UCSD-AML1 (cell line): ENCODE measurements around the gene DRC3.

ENCODE experiments used
- DNase-seq: peaks from one replicate; lab custom pipeline; 2025; ENCODE audit not compliant: unreplicated experiment; lab: John Stamatoyannopoulos, UW

DRC3 gene

DNA sequence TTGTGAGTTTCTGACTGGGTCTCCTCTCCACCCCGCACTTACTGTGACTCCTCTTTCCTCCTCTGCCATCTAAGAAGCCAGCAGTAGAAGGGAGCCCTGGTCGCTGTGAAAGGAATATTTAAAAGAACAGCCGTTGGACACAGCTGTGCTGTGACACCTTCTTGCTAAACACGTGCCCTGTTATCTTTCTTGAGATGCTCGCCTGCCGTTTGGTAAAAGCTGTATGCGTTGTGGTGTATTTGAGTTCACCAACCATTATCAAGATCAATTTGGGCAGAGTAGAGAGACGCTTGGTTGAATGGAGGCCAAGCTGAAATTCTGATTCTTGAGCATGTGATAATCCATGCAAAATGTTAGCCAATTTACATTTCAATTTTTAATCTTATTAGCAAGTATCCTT lies 70.3 kb downstream of the DRC3 start:
- DNase-seq, result no peak

DNA sequence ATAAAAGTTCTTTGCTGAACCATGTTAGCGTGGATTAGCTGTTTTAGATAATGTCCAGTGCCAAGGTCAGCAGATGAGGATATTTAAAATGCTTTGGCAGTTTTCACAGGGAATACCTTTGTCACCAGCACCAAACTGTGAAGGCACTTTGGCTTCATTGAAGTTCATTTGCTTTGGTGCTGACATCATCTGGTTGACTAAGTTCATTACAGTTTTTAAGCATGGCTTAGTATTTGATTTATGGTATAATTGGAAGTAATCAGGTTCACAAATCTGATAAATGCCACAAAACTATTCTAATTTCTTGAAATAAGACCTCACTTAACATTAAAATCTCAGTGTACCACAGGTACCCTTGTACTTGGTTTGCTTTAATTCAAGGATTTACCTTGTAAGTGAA lies 70.8 kb downstream of the DRC3 start:
- no peak for DNase-seq

DNA sequence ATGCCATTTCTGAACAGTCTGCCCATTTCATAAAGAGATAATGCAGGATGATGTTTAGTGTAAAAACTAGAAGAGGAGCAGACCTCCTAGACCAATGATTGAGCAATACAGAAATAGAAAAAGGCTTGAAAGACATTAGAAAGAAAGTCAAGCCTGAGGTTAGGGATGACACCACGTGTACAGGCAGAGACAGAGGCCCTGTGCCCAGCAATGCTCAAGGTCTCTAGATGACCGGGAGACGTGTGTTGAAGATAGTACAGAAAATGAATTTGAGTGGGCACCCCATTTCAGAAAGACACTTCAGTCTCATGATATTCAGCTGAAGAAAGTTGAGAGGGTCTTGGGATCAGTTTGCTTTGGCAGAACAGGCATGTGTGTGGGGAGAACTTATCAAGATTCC lies 71.9 kb downstream of the DRC3 start:
- DNase-seq, result no peak

- no peak for DNase-seq
These were observed 73.2 kb downstream of the DRC3 start for GRCh38 chr17:18045691-18046350.

- DNase-seq, result no peak
These were observed 82.9 kb downstream of the DRC3 start for GRCh38 chr17:18055597-18055996.

GRCh38 chr17:18056214-18056613 lies 83.6 kb downstream of the DRC3 start:
- peak; percentile 25 for DNase-seq

GRCh38 chr17:18059283-18059682 lies 86.6 kb downstream of the DRC3 start:
- no peak for DNase-seq

- DNase-seq, result no peak
These were observed 91.4 kb downstream of the DRC3 start for GRCh38 chr17:18064053-18064452.

DNA sequence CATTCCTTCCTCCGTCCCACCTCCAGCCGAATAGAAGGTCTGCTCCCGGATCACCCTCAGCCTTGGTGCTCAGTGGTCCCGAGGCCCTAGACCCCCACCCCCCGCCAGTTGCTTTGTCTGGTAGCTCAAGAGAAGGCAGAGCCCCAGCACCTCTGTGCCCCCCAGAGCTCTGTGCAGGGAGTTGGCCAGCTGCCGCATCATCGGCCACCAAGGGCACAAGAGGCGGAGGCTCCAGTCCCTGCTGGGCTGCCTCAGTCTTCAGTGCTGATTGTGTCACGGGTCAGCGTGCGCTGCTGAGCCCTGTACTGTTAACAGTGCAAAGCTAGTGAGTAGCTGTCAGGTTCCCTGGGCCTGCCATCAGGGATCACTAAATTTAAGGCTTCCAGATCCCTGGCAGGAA lies 92.9 kb downstream of the DRC3 start:
- no peak for DNase-seq
